ENCODE results near the gene GRIN3A.

The GRIN3A gene

DNA sequence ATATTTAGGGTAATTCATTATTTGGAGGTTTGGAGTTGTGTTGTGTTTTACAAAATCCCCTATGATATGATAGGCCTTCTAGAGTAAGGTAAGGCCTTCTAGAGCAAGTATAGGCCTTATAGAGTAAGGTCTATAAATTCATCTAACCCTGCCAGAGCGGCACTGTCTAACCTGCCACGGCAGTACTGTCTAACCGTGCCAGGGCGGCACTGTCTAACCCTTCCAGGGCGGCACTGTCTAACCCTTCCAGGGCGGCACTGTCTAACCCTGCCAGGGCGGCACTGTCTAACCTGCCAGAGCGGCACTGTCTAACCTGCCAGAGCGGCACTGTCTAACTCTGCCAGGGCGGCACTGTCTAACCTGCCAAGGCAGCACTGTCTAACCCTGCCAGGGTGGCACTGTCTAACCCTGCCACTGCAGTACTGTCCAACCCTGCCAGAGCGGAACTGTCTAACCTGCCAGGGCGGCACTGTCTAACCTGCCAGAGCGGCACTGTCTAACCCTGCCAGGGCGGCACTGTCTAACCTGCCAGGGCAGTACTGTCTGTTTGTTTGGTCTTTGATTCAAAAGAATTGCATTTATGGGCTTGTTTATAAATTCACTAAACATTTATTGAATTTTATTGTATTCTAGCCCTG, 195.2 kb downstream of the GRIN3A start:
- TF ChIP-seq CTCF (IDR thresholded peaks at IDR 0.05) = no peak

- no peak for TF ChIP-seq CTCF (IDR thresholded peaks at IDR 0.05)
Measured at GRCh38 chr9:101540069-101540468, 198.4 kb downstream of the GRIN3A start.

- TF ChIP-seq CTCF (IDR thresholded peaks at IDR 0.05) = no peak
Measured at GRCh38 chr9:101536938-101537337, 201.5 kb downstream of the GRIN3A start.

DNA sequence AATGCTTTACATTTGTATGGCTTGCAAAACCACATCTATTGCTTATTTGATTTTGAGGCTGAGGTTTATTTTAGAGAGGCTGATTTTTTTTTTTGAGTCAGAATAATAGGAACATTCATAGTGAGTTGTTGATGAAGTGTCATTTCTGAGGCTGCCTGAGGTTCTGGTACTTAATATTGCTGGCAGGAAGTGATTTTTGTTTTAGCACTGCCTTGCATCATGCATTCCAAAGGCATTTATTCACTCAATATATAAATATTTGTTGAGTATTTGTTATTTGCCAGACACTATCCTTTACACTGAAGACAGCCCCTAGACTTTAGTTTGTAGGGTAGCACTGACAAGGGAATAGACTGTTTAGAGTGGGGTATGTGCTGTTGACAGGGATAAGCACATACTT, 202.1 kb downstream of the GRIN3A start:
- no peak for TF ChIP-seq CTCF (IDR thresholded peaks at IDR 0.05)

DNA sequence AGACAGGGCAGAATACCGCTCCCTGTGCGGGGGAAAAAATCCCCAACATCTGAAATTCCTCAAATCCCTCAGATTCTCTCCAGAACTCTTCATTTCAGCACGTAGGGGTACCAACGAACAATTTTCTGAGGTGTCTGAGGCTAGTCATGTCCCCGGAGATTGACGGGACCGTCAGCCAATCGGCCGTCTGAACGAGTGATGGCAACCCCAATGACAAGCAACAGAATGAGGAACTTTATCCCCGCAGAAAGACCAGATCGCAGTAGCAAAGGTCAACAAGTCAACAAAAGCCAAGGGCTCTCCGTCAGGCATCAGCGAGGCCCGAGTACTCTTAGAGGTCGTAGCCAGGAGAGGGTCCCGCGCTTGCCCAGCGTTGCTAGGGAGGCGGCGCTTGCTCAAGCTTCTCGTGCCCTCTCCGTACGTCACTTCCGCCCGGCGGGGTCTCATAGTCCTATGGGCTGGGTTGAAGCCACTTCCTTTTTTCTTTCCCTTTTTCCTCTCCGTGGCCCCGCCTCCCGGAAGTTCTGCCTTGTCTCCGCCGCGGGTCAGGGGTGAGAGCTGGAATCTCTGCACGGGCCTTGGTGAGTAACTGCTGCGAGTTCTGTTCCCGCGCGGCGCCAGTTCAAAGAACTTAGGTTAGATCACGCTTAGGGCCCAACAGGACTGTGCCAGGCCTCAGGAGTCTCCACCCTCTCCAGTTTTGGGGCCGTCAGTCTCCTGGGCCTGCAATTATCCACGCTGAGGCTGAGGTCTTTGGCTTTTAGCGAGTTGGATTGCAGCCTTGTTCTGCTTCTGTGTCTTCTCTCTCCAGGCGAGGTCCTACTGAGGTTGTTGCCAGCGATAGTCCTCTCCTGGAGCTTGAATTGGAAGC, 204.9 kb downstream of the GRIN3A start, which contains the start of gene RNF20:
Gene RNF20 (plus strand): TSS at position 520 of the 871 bp plus-strand sequence. CDS start 1,571 bp downstream, outside the sequence.
- TF ChIP-seq CTCF (IDR thresholded peaks at IDR 0.05) = no peak

DNA sequence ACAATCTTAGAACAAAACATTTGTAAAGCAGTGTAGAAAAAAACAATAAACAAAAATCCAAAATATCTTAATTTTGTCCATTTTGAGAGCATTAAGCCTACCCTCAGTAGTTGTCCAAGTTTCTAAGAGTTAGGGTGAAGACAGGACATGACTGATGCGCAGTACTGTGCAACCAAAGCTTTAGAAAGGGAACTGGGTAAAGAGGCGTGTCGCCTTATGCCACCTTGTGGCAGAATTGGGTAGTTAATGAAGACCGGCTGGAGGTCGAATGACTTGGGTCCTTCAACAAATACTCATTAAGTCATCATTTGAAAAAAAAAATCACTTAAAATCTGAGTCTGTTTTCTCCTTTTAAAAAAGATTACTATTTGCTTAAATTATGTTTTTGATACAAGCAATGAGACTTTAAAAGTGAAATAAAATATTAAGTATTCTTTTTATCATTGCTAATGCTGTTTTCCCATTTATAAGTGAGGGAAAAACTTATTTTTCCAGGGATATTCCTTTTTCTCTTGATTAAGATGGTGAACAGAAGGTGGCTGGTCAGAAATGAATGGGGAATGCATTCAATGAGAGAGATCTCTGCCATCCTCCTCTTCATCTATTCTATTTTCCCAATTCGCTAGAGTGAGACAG, 208.3 kb downstream of the GRIN3A start:
- peak; percentile 79 for TF ChIP-seq CTCF (IDR thresholded peaks at IDR 0.05)

DNA sequence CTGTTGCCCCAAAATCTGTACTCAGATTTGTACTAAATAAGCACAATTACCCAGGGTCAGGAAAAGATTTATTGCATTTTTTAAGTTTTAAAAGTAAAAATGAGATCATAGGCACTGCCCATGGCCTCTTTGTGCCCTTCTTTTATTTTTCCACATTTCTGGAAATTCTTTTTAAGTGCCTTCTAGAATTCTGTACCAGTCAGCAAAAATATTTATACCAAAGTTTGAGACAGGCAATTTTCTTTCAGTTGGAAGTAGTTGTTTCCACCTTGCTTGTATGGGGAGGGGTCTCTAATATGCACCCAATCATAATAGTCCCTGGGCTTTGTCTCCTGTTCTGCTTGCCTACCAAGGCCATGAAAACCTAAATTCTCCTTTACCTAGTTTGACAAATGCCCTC, 210.4 kb downstream of the GRIN3A start:
- TF ChIP-seq CTCF (IDR thresholded peaks at IDR 0.05) = no peak
